ENCODE results near the gene NID2. TPM values are rescaled to one million over a fixed set of nuclear protein-coding genes. Genes with fewer than 3 reads are reported as not detected.

The NID2 gene
- total and polyA plus RNA-seq, 10 of the 15 experiments (the other 5 are each of a cell fraction or from before 2014, with no cell fraction given), result 0.04 to 0.49 (median 0.23) TPM; not detected in 3

- TF ChIP-seq, protein P1, sequence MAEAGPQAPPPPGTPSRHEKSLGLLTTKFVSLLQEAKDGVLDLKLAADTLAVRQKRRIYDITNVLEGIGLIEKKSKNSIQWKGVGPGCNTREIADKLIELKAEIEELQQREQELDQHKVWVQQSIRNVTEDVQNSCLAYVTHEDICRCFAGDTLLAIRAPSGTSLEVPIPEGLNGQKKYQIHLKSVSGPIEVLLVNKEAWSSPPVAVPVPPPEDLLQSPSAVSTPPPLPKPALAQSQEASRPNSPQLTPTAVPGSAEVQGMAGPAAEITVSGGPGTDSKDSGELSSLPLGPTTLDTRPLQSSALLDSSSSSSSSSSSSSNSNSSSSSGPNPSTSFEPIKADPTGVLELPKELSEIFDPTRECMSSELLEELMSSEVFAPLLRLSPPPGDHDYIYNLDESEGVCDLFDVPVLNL (IDR thresholded peaks at IDR 0.05; ENCODE audit: low read depth, low read length), result peak; percentile 12; the same call in 1 of the 2 replicates
- no peak for TF ChIP-seq JUNB (IDR thresholded peaks at IDR 0.05)
- no peak for TF ChIP-seq YBX1 (IDR thresholded peaks at IDR 0.05)
- TF ChIP-seq MAX (IDR thresholded peaks at IDR 0.05; ENCODE audit: low read depth, low read length), result no peak
- peak; percentile 94 for TF ChIP-seq PBX3 (IDR thresholded peaks at IDR 0.05; ENCODE audit: insufficient replicate concordance, low read depth, low read length)
- peak; percentile 64; the same call in 1 of the 2 replicates for TF ChIP-seq HSF1 (IDR thresholded peaks at IDR 0.05; ENCODE audit: low read depth, low read length)
- no peak for TF ChIP-seq ZBED1 (IDR thresholded peaks at IDR 0.05; ENCODE audit: borderline replicate concordance)
- peak; percentile 70 for TF ChIP-seq LARP7 (IDR thresholded peaks at IDR 0.05)
- peak; percentile 45; the same call in 1 of the 2 replicates for TF ChIP-seq HCFC1 (IDR thresholded peaks at IDR 0.05; ENCODE audit: low read length)
- no peak for TF ChIP-seq PAX8 (IDR thresholded peaks at IDR 0.05)
- TF ChIP-seq SUPT20H (IDR thresholded peaks at IDR 0.05; ENCODE audit: borderline replicate concordance, control insufficient read depth, low read depth, low read length), result no peak
- no peak for TF ChIP-seq ZBTB4 (CRISPR knock-in tag; IDR thresholded peaks at IDR 0.05)
- TF ChIP-seq BACH1 (IDR thresholded peaks at IDR 0.05; ENCODE audit: borderline replicate concordance), result peak; percentile 41; the same call in 1 of the 2 replicates
- no peak for TF ChIP-seq IKZF2 (IDR thresholded peaks at IDR 0.05)
- TF ChIP-seq, protein P2, sequence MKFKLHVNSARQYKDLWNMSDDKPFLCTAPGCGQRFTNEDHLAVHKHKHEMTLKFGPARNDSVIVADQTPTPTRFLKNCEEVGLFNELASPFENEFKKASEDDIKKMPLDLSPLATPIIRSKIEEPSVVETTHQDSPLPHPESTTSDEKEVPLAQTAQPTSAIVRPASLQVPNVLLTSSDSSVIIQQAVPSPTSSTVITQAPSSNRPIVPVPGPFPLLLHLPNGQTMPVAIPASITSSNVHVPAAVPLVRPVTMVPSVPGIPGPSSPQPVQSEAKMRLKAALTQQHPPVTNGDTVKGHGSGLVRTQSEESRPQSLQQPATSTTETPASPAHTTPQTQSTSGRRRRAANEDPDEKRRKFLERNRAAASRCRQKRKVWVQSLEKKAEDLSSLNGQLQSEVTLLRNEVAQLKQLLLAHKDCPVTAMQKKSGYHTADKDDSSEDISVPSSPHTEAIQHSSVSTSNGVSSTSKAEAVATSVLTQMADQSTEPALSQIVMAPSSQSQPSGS (IDR thresholded peaks at IDR 0.05; ENCODE audit: low read length), result no peak
- TF ChIP-seq NRF1 (conservative IDR thresholded peaks at IDR 0.05; ENCODE audit: low read depth, low read length), result no peak
- TF ChIP-seq BHLHE40 (IDR thresholded peaks at IDR 0.05; ENCODE audit: borderline replicate concordance in 1 of 2, low read depth in 2 of 2, low read length in 1 of 2), result peak in 1 of 2 experiments; percentile 71; a peak in 1 of 4 replicates
- TF ChIP-seq MTA3 (IDR thresholded peaks at IDR 0.05; ENCODE audit: borderline replicate concordance, low read length), result no peak
- TF ChIP-seq POLR2A (IDR thresholded peaks at IDR 0.05; ENCODE audit: low read depth, low read length), result peak; percentile 97
- 0 out of 2 replicates have a peak, but pooled peaks have one; percentile 18 for TF ChIP-seq ZNF384 (IDR thresholded peaks at IDR 0.05; ENCODE audit: borderline replicate concordance, low read depth, low read length)
Observed at GRCh38 chr14:51989293-51990234, 79.3 kb downstream of the NID2 start, which contains the start of gene RTRAF (continued).

All from GM12878 (cell line).